CD14-positive monocyte (primary cell): ENCODE measurements around the gene PROZ. TPM values are rescaled to one million over a fixed set of nuclear protein-coding genes. Genes with fewer than 3 reads are reported as not detected.

Source experiments
- DNase-seq, 3 donors: peaks; one replicate each; pipeline ENCODE4 v3.0.0-alpha.2; 2011 to 2022
- H2AFZ ChIP-seq: 2 replicates; pipeline ENCODE4 v1.6.0; 2012; ENCODE audit warnings: mild to moderate bottlenecking, low read depth, low read length, inconsistent platforms; ENCODE audit not compliant: insufficient read depth, poor library complexity, severe bottlenecking
- H3K27ac ChIP-seq, 2 donors: 1 replicate in 1 of 2; 2 replicates in 1 of 2; pipeline ENCODE4 v1.5.1; 2012 to 2013; ENCODE audit warnings: low read length in 2 of 2, control low read depth in 1 of 2, inconsistent platforms in 1 of 2, low read depth in 1 of 2, mild to moderate bottlenecking in 1 of 2
- H3K27me3 ChIP-seq, 2 donors: one replicate each; pipeline versions ENCODE4 v1.6.0 to v1.6.1; 2011 to 2013; ENCODE audit warnings: low read length in 2 of 2; ENCODE audit not compliant: control insufficient read depth in 2 of 2, insufficient read depth in 2 of 2
- H3K36me3 ChIP-seq, 2 donors: replicated peaks in 1 of 2; 1 replicate in 1 of 2; 2 replicates in 1 of 2; pipeline versions ENCODE4 v1.5.1 to v1.6.1; 2012 to 2013; ENCODE audit warnings: low read length in 2 of 2, control low read depth in 1 of 2, inconsistent platforms in 1 of 2, mild to moderate bottlenecking in 1 of 2; ENCODE audit not compliant: insufficient read depth in 2 of 2, control insufficient read depth in 1 of 2
- H3K4me1 ChIP-seq, 2 donors: 1 replicate in 1 of 2; 2 replicates in 1 of 2; pipeline versions ENCODE4 v1.5.1 to v1.6.1; 2012 to 2013; ENCODE audit warnings: low read length in 2 of 2, control low read depth in 1 of 2, inconsistent platforms in 1 of 2, mild to moderate bottlenecking in 1 of 2, moderate library complexity in 1 of 2; ENCODE audit not compliant: insufficient read depth in 2 of 2, control insufficient read depth in 1 of 2
- H3K4me2 ChIP-seq: replicated peaks from 2 replicates; pipeline ENCODE3; 2012; ENCODE audit warnings: low read length, moderate library complexity, mild to moderate bottlenecking; ENCODE audit not compliant: poor library complexity, severe bottlenecking; ENCODE audit errors: extremely low read depth
- H3K4me3 ChIP-seq, 3 experiments: fragments of 200-600 bp in 1 of 3; sonication (generic) in 1 of 3; replicated peaks in 1 of 3; 1 replicate in 2 of 3; 2 replicates in 1 of 3; pipeline ENCODE4 v1.5.1; 2011 to 2013; ENCODE audit warnings: low read length in 3 of 3, mild to moderate bottlenecking in 3 of 3, control low read depth in 2 of 3, low read depth in 2 of 3, inconsistent platforms in 1 of 3, moderate library complexity in 1 of 3
- H3K79me2 ChIP-seq: 2 replicates; pipeline ENCODE4 v1.6.0; 2012; ENCODE audit warnings: mild to moderate bottlenecking, control low read depth, inconsistent platforms, low read length, moderate library complexity; ENCODE audit not compliant: insufficient read depth
- H3K9ac ChIP-seq: 2 replicates; pipeline ENCODE4 v1.6.0; 2017; ENCODE audit warnings: low read length, mild to moderate bottlenecking; ENCODE audit not compliant: insufficient read depth, poor library complexity, severe bottlenecking
- H3K9me3 ChIP-seq, 2 donors: replicated peaks in 1 of 2; 1 replicate in 1 of 2; 2 replicates in 1 of 2; pipeline versions ENCODE4 v1.5.1 to v1.6.1; 2012 to 2013; ENCODE audit warnings: low read length in 2 of 2, control low read depth in 1 of 2; ENCODE audit not compliant: control insufficient read depth in 1 of 2, insufficient read depth in 1 of 2
- H4K20me1 ChIP-seq: 2 replicates; pipeline ENCODE4 v1.6.0; 2012; ENCODE audit warnings: mild to moderate bottlenecking, low read length, control low read depth, moderate library complexity; ENCODE audit not compliant: insufficient read depth
- H3K27ac Mint-ChIP-seq, 7 donors: one replicate each; pipeline ENCODE4 v1.8.0; 2020; ENCODE audit warnings: mild to moderate bottlenecking in 7 of 7, mixed read lengths in 7 of 7, moderate library complexity in 6 of 7, inconsistent platforms in 2 of 7
- H3K27me3 Mint-ChIP-seq, 3 donors: one replicate each; pipeline ENCODE4 v1.8.0; 2021 to 2022; ENCODE audit warnings: low read depth in 3 of 3, mild to moderate bottlenecking in 3 of 3, mixed read lengths in 3 of 3, moderate library complexity in 3 of 3, inconsistent platforms in 1 of 3
- H3K36me3 Mint-ChIP-seq, 2 donors: one replicate each; pipeline ENCODE4 v1.8.0; 2020; ENCODE audit warnings: mixed read lengths in 2 of 2, inconsistent platforms in 1 of 2, mild to moderate bottlenecking in 1 of 2
- H3K4me1 Mint-ChIP-seq: one replicate; pipeline ENCODE4 v1.8.0; 2020; ENCODE audit warnings: mild to moderate bottlenecking, mixed read lengths
- H3K4me3 Mint-ChIP-seq, 2 donors: one replicate each; pipeline ENCODE4 v1.8.0; 2020; ENCODE audit warnings: mild to moderate bottlenecking in 2 of 2, mixed read lengths in 2 of 2, moderate library complexity in 1 of 2
- H3K9me3 Mint-ChIP-seq, 7 donors: one replicate each; pipeline ENCODE4 v1.8.0; 2020 to 2022; ENCODE audit warnings: mixed read lengths in 7 of 7, mild to moderate bottlenecking in 6 of 7, moderate library complexity in 6 of 7, inconsistent platforms in 2 of 7
- CTCF ChIP-seq: fragments of 200-600 bp; IDR thresholded peaks from one replicate; pipeline ENCODE4 v1.8.0; 2022; ENCODE audit warnings: antibody characterized with exemption, mild to moderate bottlenecking
- WGBS: methylation state at CpG from one replicate; pipeline ENCODE4 v1.1.5; 2013; ENCODE audit warnings: missing lambda C conversion rate; ENCODE audit not compliant: insufficient coverage; 5-methylcytosine and 5-hydroxymethylcytosine counted together
- intact Hi-C, 2 donors: fragments of 100-400 bp; cut with micrococcal nuclease; formaldehyde crosslinking; loops; one replicate each; pipeline versions ENCODE4 v1.15.0 to v1.15.1; 2023
- polyA plus RNA-seq, 3 donors: library from polyadenylated mRNA; depleted of rRNA in 1 of 3; unstranded in 2 of 3; stranded (reverse) in 1 of 3; fragments of 300-500 nt in 2 of 3; fragments of >200 nt in 1 of 3; fragmentation: Illumina TruSeq in 2 of 3; gene quantifications; 1 replicate in 2 of 3; 2 replicates in 1 of 3; pipeline ENCODE4 v1.2.3, GENCODE V29; 2012 to 2021
- small RNA-seq: library from RNA; depleted of rRNA; stranded (forward); fragments of <200 nt; gene quantifications from one replicate; pipeline ENCODE3, GENCODE V24; 2012; ENCODE audit warnings: low read depth; ENCODE audit not compliant: insufficient read length

Gene PROZ
- polyA plus RNA-seq, 3 donors: not detected

GRCh38 chr13:113220141-113220598, 61.7 kb downstream of the PROZ start:
- Histone ChIP-seq H2AFZ (no peak overlapping the region), H3K27me3 (no peaks in the 10 kb centered on the region), H3K4me3 (no peak overlapping the region), H4K20me1 (peaks cover 97% of the 10 kb centered on the region), H3K4me1 (no peaks in the 10 kb centered on the region), H3K4me2 (no peak overlapping the region), H3K27ac (no peak overlapping the region), H3K36me3 (peaks cover 56 to 76% of the 10 kb centered on the region in 2 donors), H3K79me2 (peaks cover 81% of the 10 kb centered on the region), H3K9ac (no peak overlapping the region), H3K9me3 (no peaks in the 10 kb centered on the region)
- peaks cover 0 to 1% (median 0%) of the 10 kb centered on the region in 7 donors for H3K9me3 Mint-ChIP-seq
- no peaks in the 10 kb centered on the region for H3K4me1 Mint-ChIP-seq
- peaks cover 55 to 58% of the 10 kb centered on the region in 2 donors for H3K36me3 Mint-ChIP-seq
- no peaks in the 10 kb centered on the region for H3K27me3 Mint-ChIP-seq
- peak overlapping the region in 3 of 7 donors; percentile 15 to 53 (median 28) for H3K27ac Mint-ChIP-seq
- intact Hi-C loops: no loop called here
- TF ChIP-seq CTCF: no peak
- H3K4me3 Mint-ChIP-seq: no peak overlapping the region
- no peak for DNase-seq
- WGBS: 97% methylated on average over 13 of the region's 13 CpGs

- Mint-ChIP-seq H3K27ac (no peak overlapping the region), H3K9me3 (peaks cover 0 to 1% (median 0%) of the 10 kb centered on the region in 7 donors), H3K36me3 (peaks cover 62 to 65% of the 10 kb centered on the region in 2 donors), H3K27me3 (no peaks in the 10 kb centered on the region), H3K4me3 (no peak overlapping the region), H3K4me1 (no peaks in the 10 kb centered on the region)
- Histone ChIP-seq H2AFZ (no peak overlapping the region), H3K4me3 (no peak overlapping the region), H3K79me2 (peaks cover 78% of the 10 kb centered on the region), H3K4me2 (no peak overlapping the region), H4K20me1 (peaks cover 97% of the 10 kb centered on the region), H3K27me3 (no peaks in the 10 kb centered on the region), H3K4me1 (no peaks in the 10 kb centered on the region), H3K9me3 (no peaks in the 10 kb centered on the region), H3K36me3 (peaks cover 63 to 83% of the 10 kb centered on the region in 2 donors), H3K9ac (no peak overlapping the region), H3K27ac (no peak overlapping the region)
- no peak for TF ChIP-seq CTCF
- 100% methylated on average over 7 of the region's 7 CpGs for WGBS
- intact Hi-C loops: no loop called here
- no peak for DNase-seq
Measured at GRCh38 chr13:113220877-113221276, 62.4 kb downstream of the PROZ start.

Small RNAs within 50 kb of the gene (small RNA-seq; reads per million reads assigned to genes)
- not detected for gene AL137002.1

Other genes with a start within 250 kb of the PROZ start
- not detected for gene MCF2L, start 189.4 kb upstream of the PROZ start, polyA plus RNA-seq
- not detected for gene F7, start 52.9 kb upstream of the PROZ start, polyA plus RNA-seq
- gene F10, start 35.8 kb upstream of the PROZ start, polyA plus RNA-seq: not detected
- gene PCID2, start 50.0 kb downstream of the PROZ start, polyA plus RNA-seq: 10 to 100 TPM; 31.5 to 39.8 (median 34.2) TPM
- 10 to 100 TPM; 32.0 to 53.9 (median 33.7) TPM for gene CUL4A, start 51.0 kb downstream of the PROZ start, polyA plus RNA-seq
- gene LAMP1, start 138.6 kb downstream of the PROZ start, polyA plus RNA-seq: 100 to 1,000 TPM in 1 of 3 donors, 10 to 100 TPM in 2; 22.0 to 122 (median 24.5) TPM
- gene GRTP1, start 205.5 kb downstream of the PROZ start, polyA plus RNA-seq: not detected